ENCODE measurements around the gene B3GNT5.
"Not testable (repeated sequence)": the region's sequence is repeated elsewhere in the genome, so short reads cannot be mapped to it uniquely, and the experiment has no call there.

Gene B3GNT5

DNA sequence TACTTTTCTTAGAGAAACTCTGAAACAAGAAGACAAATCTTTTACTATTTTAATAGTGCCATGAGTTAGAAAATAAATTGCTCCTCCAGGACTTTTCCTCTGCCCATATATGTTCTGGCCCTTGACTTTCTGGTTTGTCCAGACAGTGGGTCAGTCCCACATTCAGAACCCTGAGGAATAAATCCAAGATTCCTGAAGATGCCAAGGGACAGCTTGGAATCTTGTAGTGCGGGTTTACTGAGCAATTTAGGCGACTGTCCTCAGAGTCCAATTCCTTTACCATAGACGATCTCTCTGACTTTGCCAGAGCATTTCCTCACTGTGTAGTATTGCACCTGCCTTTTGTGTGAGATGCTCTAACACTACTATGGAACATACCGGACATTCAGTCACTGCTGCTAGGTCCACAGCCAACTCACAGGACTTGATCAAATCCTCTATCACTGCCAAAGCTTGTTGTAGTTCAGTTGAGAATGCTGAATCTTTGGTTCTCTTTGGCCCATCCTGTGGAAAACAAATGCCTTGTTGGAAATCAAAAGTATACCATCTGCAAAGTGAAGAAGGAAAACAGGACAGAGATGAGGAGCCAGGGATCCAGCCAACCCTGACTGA is 37.4 kb upstream of the B3GNT5 start:
- H3K9me3 ChIP-seq (ENCODE audit: low read length) = no peaks in the 10 kb centered on the region
- H3K4me1 ChIP-seq (ENCODE audit: insufficient read depth, low read length) = no peaks in the 10 kb centered on the region
- H3K9ac ChIP-seq (ENCODE audit: low read length) = no peak overlapping the region
- H3K27me3 ChIP-seq (ENCODE audit: control insufficient read depth in 1 of 2, insufficient read depth in 2 of 2, low read length in 2 of 2) = no peaks in the 10 kb centered on the region
- H3K36me3 ChIP-seq (ENCODE audit: insufficient read depth, low read length) = no peaks in the 10 kb centered on the region
- H3K4me3 ChIP-seq (ENCODE audit: low read depth in 1 of 2, low read length in 2 of 2) = no peak overlapping the region
- no peak overlapping the region for H3K27ac ChIP-seq (ENCODE audit: low read depth, low read length)

DNA sequence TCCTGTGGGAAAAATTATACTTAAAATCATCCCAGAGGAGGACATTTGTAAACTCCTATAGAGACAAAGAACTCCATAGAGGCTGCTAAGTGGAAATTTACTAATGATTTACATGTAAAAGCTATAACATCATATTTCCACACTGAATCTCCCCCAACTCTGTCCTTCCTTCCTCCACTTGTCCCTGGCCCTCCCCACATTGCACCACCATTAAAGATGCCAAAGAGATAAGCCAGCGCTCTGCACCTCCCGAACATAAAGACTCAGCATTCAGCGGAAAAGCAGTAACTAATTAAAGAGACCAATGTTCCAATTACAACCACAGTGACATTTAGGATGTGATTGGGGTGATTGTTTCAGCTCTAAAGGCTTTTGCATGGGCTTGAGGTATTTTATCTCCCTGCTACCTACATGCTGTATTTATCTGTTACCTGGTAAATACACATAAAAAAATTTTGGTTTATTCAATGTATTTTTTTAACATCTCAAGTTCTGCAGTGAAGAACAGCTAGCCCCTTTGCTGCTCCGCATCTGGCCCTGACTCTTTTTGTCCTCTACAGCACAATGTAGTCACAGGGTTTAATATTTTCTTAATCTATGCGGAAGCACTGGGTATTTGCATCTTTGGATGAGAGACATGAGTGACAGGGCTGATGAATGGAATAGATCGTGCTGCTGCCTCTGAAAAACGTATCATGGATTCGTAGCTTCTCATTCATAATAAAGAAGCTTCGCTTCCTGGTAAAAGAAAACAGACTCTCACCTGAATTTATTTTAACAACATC is 35.3 kb upstream of the B3GNT5 start:
- no peaks in the 10 kb centered on the region for H3K27me3 ChIP-seq (ENCODE audit: control insufficient read depth in 1 of 2, insufficient read depth in 2 of 2, low read length in 2 of 2)
- no peaks in the 10 kb centered on the region for H3K9me3 ChIP-seq (ENCODE audit: low read length)
- no peaks in the 10 kb centered on the region for H3K4me1 ChIP-seq (ENCODE audit: insufficient read depth, low read length)
- no peak overlapping the region for H3K4me3 ChIP-seq (ENCODE audit: low read depth in 1 of 2, low read length in 2 of 2)
- H3K36me3 ChIP-seq (ENCODE audit: insufficient read depth, low read length) = no peaks in the 10 kb centered on the region
- H3K27ac ChIP-seq (ENCODE audit: low read depth, low read length) = no peak overlapping the region
- no peak overlapping the region for H3K9ac ChIP-seq (ENCODE audit: low read length)

DNA sequence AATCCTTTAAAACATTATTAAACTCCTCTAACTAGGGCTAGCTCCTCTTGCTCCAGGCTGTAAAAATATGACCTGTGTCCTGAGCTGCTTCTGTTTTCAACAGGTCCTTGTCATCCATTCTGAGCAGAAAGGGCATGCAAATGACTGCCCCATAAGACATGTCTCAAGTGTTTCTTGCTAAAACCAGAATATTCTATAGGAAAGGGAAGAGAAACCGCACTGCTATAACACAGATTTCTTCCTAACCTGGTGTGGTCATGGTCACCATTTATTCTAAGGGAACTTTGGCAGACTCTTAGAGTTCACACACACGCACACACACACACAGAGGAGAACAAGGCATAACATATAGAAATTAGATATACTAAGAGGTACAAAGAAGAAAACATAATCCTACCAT is 34.2 kb upstream of the B3GNT5 start:
- Histone ChIP-seq H3K4me1 (ENCODE audit: insufficient read depth, low read length) (no peaks in the 10 kb centered on the region), H3K27ac (ENCODE audit: low read depth, low read length) (no peak overlapping the region), H3K27me3 (ENCODE audit: control insufficient read depth in 1 of 2, insufficient read depth in 2 of 2, low read length in 2 of 2) (no peaks in the 10 kb centered on the region)

DNA sequence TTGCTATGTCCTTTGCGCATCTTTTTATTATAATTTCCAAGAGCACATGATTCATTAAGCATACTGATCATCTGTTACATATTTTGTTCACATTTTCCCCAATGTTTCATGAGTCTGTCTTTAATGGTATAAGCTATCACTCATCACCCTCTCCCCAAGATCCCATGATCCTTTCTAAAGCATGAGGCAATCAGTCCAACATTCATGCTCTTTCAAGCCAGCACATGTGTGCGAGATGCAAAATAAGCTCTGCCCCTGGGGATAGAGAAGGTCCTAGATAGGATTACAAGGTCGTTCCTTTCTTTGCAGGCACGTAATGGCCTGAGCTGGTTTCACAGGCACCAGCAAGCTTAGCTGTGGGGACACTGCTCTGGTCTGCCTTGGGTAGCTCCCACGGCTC is 32.2 kb upstream of the B3GNT5 start:
- H3K36me3 ChIP-seq (ENCODE audit: insufficient read depth, low read length) = no peaks in the 10 kb centered on the region
- no peak overlapping the region for H3K27ac ChIP-seq (ENCODE audit: low read depth, low read length)
- no peak overlapping the region for H3K4me3 ChIP-seq (ENCODE audit: low read depth in 1 of 2, low read length in 2 of 2)
- no peaks in the 10 kb centered on the region for H3K27me3 ChIP-seq (ENCODE audit: control insufficient read depth in 1 of 2, insufficient read depth in 2 of 2, low read length in 2 of 2)
- no peaks in the 10 kb centered on the region for H3K4me1 ChIP-seq (ENCODE audit: insufficient read depth, low read length)
- no peak overlapping the region for H3K9ac ChIP-seq (ENCODE audit: low read length)
- no peaks in the 10 kb centered on the region for H3K9me3 ChIP-seq (ENCODE audit: low read length)

More for the DNA sequence above, 34.2 kb upstream of the B3GNT5 start:
- H3K9me3 ChIP-seq (ENCODE audit: low read length) = no peaks in the 10 kb centered on the region
- no peaks in the 10 kb centered on the region for H3K36me3 ChIP-seq (ENCODE audit: insufficient read depth, low read length)
- no peak overlapping the region for H3K4me3 ChIP-seq (ENCODE audit: low read depth in 1 of 2, low read length in 2 of 2)
- H3K9ac ChIP-seq (ENCODE audit: low read length) = no peak overlapping the region

DNA sequence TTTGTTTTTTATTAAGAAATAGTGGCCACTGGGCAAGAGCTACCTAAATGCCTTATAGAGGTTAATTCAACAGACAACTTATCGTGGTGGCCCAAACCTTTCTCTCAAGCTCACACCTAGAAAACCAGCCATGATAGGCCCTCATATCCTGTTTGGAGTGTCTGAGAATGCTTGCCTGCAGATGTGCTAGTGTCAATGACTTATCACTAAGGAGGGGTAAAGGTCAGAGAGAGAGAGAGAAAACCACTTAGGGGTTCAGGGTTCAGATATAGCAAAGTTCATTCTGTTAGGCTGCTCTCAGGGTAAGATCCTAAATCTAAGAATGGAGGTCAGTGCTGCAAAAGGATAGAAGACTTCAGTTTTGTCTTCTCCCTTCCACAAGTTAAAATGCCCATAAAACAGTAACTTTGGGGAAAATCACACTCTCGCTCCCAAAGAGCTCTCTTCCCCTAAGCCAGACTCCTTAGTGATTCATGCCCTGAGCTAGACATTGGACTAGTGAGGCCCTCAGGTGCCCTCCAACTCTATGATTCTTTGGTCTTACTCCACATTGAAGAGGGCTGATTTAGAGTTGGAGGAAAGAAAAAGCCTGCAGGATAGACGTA is 30.3 kb upstream of the B3GNT5 start:
- no peaks in the 10 kb centered on the region for H3K9me3 ChIP-seq (ENCODE audit: low read length)
- H3K27ac ChIP-seq (ENCODE audit: low read depth, low read length) = no peak overlapping the region
- no peaks in the 10 kb centered on the region for H3K36me3 ChIP-seq (ENCODE audit: insufficient read depth, low read length)
- H3K9ac ChIP-seq (ENCODE audit: low read length) = no peak overlapping the region
- H3K27me3 ChIP-seq (ENCODE audit: control insufficient read depth in 1 of 2, insufficient read depth in 2 of 2, low read length in 2 of 2) = no peaks in the 10 kb centered on the region
- no peaks in the 10 kb centered on the region for H3K4me1 ChIP-seq (ENCODE audit: insufficient read depth, low read length)
- no peak overlapping the region for H3K4me3 ChIP-seq (ENCODE audit: low read depth in 1 of 2, low read length in 2 of 2)

DNA sequence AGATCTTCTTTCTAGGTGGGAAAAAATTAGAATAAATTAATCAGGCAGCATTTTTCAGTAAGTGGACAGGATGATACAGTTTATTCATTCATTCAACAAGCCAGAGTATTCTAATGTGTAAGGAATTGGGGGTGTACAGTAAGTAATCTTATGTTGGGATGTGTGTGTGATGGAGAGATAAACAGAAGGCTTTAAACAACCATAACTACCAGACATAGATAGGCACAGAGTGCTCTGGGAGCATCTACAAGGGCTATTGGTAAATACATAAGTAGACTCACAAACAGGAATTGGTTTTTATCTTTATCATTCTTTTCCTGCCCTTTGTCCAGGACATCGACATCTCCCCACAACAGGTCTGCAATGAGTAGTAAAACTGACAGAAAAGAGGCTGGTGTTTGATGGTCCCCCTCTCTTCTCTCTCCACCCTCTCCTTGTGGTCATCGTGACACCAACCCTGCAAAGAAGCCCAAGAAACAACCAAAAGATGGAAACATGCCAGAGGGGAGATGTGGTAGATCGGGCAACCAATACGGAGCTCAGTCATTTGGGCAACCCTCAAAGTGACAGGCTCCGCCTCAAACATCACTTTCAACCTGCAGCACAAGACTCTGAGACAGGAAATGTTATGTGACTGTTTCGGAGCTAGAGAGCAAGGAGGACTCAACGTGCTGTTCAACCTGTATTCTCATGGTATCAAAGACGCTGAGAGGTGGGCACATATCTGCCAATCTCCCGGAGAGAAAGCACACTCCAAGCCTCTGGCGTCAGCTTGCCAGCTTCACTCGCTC is 28.7 kb upstream of the B3GNT5 start:
- no peak overlapping the region for H3K4me3 ChIP-seq (ENCODE audit: low read depth in 1 of 2, low read length in 2 of 2)
- no peak overlapping the region for H3K27ac ChIP-seq (ENCODE audit: low read depth, low read length)
- H3K9ac ChIP-seq (ENCODE audit: low read length) = no peak overlapping the region
- H3K36me3 ChIP-seq (ENCODE audit: insufficient read depth, low read length) = no peaks in the 10 kb centered on the region
- no peaks in the 10 kb centered on the region for H3K4me1 ChIP-seq (ENCODE audit: insufficient read depth, low read length)
- no peaks in the 10 kb centered on the region for H3K9me3 ChIP-seq (ENCODE audit: low read length)
- H3K27me3 ChIP-seq (ENCODE audit: control insufficient read depth in 1 of 2, insufficient read depth in 2 of 2, low read length in 2 of 2) = no peaks in the 10 kb centered on the region

DNA sequence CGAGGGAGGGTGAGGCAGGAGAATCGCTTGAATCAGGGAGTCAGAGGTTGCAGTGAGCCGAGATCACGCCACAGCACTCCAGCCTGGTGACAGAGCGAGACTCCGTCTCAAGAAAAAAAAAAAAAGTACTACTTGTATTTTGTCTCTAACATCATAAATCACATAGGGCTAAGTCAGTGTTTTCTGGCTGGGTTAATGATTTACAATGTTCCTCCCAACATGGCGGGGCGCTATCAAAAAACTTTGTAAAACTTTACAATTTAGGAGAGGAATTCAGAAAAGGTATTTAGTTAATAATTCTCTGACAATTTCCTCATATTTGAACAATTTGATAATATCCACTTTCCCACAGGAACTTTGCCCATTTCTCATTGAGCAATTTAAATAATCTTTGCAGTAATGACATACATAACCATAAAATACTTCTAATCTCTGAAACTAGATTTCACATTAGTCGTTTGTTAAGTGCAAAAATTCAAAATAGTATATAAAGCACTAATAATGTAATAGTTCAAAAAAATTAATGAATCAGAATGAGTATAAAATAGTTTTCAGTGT is 26.6 kb upstream of the B3GNT5 start:
- Histone ChIP-seq H3K36me3 (ENCODE audit: insufficient read depth, low read length) (no peaks in the 10 kb centered on the region), H3K27ac (ENCODE audit: low read depth, low read length) (no peak overlapping the region), H3K27me3 (ENCODE audit: control insufficient read depth in 1 of 2, insufficient read depth in 2 of 2, low read length in 2 of 2) (no peaks in the 10 kb centered on the region), H3K4me3 (ENCODE audit: low read depth in 1 of 2, low read length in 2 of 2) (no peak overlapping the region), H3K4me1 (ENCODE audit: insufficient read depth, low read length) (no peaks in the 10 kb centered on the region), H3K9ac (ENCODE audit: low read length) (no peak overlapping the region), H3K9me3 (ENCODE audit: low read length) (no peaks in the 10 kb centered on the region)

DNA sequence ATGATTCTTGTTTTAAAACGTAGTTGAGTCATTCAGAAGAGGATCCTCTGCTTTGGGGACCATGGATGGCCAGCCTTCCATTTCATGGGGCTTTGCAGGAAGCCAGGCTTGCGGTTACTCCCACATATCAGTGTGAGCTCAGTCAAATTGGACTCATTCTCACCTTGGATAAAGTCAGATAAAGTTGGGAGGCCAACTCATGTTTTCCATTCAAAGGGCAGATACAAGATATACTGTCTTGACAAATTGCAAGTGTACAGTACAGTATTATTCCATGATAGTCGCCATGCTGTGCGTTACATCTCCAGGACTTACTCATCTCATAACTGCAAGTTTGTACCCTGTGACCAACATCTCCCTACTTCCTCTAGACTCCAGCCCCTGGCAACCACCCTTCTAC is 25.5 kb upstream of the B3GNT5 start:
- H3K9ac ChIP-seq (ENCODE audit: low read length) = no peak overlapping the region
- no peak overlapping the region for H3K27ac ChIP-seq (ENCODE audit: low read depth, low read length)
- H3K27me3 ChIP-seq (ENCODE audit: control insufficient read depth in 1 of 2, insufficient read depth in 2 of 2, low read length in 2 of 2) = no peaks in the 10 kb centered on the region
- no peak overlapping the region for H3K4me3 ChIP-seq (ENCODE audit: low read depth in 1 of 2, low read length in 2 of 2)
- no peaks in the 10 kb centered on the region for H3K4me1 ChIP-seq (ENCODE audit: insufficient read depth, low read length)
- no peaks in the 10 kb centered on the region for H3K36me3 ChIP-seq (ENCODE audit: insufficient read depth, low read length)
- H3K9me3 ChIP-seq (ENCODE audit: low read length) = no peaks in the 10 kb centered on the region

DNA sequence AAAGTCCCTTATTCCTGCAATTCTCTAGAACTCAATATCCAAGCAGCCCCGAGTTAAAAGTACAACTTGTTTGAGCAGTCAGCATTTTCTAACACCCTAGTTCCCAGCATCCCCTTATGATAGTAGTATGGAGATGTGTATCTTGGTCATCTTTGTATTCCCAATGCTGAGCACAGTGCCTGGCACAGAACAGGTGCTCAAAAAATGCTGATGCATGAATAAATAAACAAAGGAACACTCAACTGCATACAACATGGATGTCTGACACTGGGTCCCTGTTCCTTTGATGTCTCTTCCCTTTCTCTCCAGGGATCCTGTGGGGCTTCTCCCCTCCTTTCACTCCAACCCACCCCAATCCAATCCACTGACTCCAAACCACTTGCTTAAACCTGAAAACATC is 23.9 kb upstream of the B3GNT5 start:
- no peaks in the 10 kb centered on the region for H3K9me3 ChIP-seq (ENCODE audit: low read length)
- no peaks in the 10 kb centered on the region for H3K27me3 ChIP-seq (ENCODE audit: control insufficient read depth in 1 of 2, insufficient read depth in 2 of 2, low read length in 2 of 2)
- H3K4me1 ChIP-seq (ENCODE audit: insufficient read depth, low read length) = no peaks in the 10 kb centered on the region
- H3K4me3 ChIP-seq (ENCODE audit: low read depth in 1 of 2, low read length in 2 of 2) = no peak overlapping the region
- H3K9ac ChIP-seq (ENCODE audit: low read length) = no peak overlapping the region
- no peaks in the 10 kb centered on the region for H3K36me3 ChIP-seq (ENCODE audit: insufficient read depth, low read length)
- H3K27ac ChIP-seq (ENCODE audit: low read depth, low read length) = no peak overlapping the region

DNA sequence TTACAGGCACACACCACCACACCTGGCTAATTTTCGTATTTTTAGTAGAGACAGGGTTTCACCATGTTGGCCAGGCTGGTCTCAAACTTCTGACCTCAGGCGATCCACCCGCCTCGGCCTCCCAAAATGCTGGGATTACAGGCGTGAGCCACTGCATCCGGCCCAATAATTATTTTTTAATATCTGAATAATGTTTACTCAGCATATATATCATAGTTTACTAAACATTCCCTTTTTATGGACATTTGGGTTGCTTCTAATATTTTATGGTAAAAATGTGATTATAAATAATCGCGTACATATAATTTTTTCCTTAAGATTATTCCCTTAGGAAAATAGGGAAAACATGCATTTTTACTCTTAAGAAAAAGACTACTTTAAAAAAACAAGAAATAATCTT is 22.8 kb upstream of the B3GNT5 start:
- H3K4me3 ChIP-seq (ENCODE audit: low read depth in 1 of 2, low read length in 2 of 2); H3K4me1 ChIP-seq (ENCODE audit: insufficient read depth, low read length); H3K27ac ChIP-seq (ENCODE audit: low read depth, low read length); H3K27me3 ChIP-seq (ENCODE audit: control insufficient read depth in 1 of 2, insufficient read depth in 2 of 2, low read length in 2 of 2); H3K9ac ChIP-seq (ENCODE audit: low read length); H3K9me3 ChIP-seq (ENCODE audit: low read length); H3K36me3 ChIP-seq (ENCODE audit: insufficient read depth, low read length): not testable (repeated sequence)

DNA sequence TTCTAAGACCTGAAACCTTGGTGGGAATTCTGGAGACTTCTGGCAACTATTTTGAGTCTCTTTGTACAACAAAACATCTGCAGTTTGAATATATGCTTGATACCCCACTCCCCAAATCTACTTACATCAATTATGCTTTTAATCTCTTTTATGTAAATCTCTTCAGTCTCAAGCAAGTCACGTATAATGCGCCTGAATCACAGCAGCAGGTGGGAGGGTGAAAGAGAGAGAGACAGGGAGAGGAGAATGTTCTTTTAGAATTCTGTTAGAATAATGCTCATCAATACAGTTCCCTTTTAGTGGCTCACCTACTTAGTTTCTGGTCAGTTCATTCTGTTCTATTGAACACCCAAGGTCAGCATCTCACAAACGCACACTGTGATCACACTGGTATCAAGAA is 22.2 kb upstream of the B3GNT5 start:
- H3K27me3 ChIP-seq (ENCODE audit: control insufficient read depth in 1 of 2, insufficient read depth in 2 of 2, low read length in 2 of 2) = no peaks in the 10 kb centered on the region
- H3K36me3 ChIP-seq (ENCODE audit: insufficient read depth, low read length) = no peaks in the 10 kb centered on the region
- no peak overlapping the region for H3K9ac ChIP-seq (ENCODE audit: low read length)
- no peak overlapping the region for H3K27ac ChIP-seq (ENCODE audit: low read depth, low read length)
- H3K9me3 ChIP-seq (ENCODE audit: low read length) = no peaks in the 10 kb centered on the region
- H3K4me3 ChIP-seq (ENCODE audit: low read depth in 1 of 2, low read length in 2 of 2) = no peak overlapping the region
- H3K4me1 ChIP-seq (ENCODE audit: insufficient read depth, low read length) = no peaks in the 10 kb centered on the region
